GM18907 (cell line): Measurements from ENCODE around the gene SLC9A9.
"Not testable (repeated sequence)": the region's sequence is repeated elsewhere in the genome, so short reads cannot be mapped to it uniquely, and the experiment has no call there.

ENCODE experiments used
- ATAC-seq: cut with Tn5 transposase; IDR thresholded peaks from one replicate; pipeline ENCODE4 v1.9.1; 2021; ENCODE audit warnings: mild to moderate bottlenecking, moderate library complexity; ENCODE audit not compliant: unreplicated experiment

The SLC9A9 gene

DNA sequence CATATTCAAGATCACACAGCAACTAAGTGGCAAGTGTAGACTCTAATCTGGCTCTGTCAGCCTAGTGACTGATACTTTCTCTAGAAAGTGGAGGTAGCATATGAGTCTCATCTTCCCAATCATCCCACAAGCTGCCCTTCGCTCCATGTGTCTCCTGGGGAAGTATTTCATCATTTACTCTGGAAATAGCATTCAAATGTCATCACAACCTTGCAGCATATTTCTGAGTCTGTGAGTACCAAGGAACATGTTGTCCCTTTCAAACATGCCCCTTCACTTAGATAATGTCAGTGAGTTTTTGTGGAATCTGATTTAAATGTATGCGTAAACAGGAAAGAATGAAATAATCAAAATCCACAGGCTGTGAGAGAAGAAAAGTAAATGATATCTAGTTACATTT, 322.9 kb downstream of the SLC9A9 start:
- ATAC-seq = no peak

DNA sequence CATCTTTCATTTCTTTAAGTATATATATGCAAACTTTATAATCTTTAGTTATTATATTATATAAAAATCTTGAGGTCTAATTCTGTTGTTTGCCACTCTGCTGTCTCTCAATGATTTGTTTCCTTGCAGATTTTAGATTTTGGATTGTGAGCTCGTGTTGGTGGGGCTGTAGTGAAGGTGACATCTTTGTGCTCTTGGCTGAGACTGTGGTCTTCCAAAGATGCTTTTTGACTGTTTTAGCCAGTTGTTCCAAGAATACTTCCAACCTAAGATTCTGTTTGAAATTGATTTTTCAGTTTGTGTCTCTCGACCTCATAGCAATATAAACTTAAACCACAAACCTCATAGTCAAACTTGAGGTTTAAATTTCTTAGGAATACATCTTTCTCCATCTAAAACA, 326.5 kb downstream of the SLC9A9 start:
- ATAC-seq = no peak

DNA sequence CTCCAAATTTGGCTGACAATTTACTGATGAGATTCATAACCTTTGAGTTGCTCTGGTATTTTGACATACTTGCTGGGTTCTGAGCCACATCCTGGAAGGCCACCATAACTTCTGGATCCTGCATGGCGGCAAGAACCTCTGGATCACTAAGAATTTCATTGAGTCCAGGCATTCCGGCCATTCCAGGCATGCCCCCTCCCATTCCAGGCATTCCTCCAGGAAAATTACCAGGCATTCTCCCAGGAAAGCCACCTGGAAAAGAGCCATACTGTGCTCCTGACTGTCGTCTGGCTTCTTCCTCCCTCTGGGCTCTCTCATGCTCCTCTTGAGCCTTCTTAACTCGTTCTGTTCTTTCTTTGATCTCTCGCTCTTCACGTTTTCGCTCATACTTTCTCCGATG, 331.1 kb downstream of the SLC9A9 start:
- ATAC-seq = not testable (repeated sequence)

DNA sequence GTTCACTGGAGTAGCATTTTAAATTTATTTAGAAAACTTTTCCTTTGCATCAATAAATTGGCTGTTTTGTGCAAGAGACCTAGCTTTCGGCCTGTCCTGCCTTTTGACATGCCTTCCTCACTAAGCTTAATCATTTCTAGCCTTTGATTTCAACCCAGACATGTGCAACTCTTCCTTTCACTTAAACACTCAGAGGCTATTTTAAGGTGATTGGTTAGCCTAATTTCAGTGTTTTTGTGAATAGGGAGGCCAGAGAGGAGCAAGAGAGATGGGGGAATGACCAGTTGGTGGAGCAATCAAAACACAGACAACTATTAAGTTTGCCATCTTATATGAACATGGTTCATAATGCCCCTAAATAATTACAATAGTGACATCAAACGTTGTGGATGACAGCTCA, 333.4 kb downstream of the SLC9A9 start:
- no peak for ATAC-seq

DNA sequence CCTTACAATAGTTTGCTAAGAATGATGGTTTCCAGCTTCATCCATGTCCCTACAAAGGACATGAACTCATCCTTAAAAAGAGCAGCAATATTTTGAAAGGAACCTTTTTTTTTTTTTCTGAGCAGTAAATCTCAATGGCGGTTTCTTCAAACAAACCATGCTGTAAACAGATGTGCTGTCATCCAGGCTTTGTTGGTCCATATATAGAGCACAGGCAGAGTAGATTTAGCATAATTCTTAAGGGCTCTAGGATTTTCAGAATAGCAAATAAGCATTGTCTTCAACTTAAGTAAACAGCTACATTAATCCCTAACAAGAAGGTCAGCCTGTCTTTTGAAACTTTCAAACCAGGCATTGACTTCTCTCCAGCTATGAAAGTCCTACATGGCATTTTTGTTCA, 334.2 kb downstream of the SLC9A9 start:
- no peak for ATAC-seq

DNA sequence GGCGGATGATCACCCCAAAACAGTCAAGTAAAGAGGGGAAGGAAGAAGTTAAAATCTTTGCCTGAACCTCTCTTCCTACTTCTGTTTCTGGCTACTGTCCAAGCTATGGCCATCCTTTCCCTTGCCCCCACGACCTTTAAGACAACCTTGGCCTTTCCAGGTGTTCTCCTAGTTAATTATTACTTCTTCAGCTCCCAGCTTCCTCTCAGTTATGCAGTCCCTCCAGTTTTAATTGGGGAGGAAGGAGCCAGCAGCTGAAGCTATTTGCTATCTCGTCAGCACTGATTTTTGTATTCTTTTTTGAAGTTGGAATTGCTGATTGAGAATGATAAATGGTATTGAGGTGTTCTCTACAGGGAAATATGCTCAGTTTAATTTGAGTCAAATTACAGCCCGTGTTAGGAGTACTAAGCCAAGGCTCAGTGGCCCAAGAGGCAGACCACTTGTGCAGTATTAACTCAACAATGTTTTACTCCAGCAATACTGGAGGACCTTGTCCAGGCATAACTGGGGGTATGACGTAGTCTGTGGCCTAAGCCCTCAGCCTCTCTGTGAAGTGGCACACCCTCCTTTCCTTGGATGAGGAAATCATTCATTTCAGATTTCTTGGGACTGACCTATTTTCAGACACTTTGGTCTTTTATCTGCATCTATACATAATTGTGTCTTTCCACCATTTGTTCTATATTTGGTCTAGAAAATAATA, 336.9 kb downstream of the SLC9A9 start:
- ATAC-seq = no peak

DNA sequence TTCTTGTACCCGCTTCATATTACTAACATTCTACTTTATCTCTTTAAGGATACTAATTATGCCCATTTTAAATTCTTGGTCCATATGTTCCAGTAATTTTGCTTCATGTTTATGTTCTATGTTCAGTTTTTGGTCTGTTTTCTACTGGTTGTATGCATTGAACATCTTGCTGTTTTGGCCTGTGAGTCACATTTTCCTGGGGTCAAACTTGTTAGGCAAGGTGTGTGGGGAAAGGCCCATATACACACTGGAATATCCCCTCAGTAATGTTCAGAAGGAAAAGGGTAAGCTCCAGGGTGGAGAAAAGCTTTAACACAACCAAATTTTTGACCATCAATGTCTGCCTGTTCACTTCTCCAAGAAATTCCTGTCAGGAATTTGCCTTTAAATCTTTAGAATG, 337.7 kb downstream of the SLC9A9 start:
- no peak for ATAC-seq

DNA sequence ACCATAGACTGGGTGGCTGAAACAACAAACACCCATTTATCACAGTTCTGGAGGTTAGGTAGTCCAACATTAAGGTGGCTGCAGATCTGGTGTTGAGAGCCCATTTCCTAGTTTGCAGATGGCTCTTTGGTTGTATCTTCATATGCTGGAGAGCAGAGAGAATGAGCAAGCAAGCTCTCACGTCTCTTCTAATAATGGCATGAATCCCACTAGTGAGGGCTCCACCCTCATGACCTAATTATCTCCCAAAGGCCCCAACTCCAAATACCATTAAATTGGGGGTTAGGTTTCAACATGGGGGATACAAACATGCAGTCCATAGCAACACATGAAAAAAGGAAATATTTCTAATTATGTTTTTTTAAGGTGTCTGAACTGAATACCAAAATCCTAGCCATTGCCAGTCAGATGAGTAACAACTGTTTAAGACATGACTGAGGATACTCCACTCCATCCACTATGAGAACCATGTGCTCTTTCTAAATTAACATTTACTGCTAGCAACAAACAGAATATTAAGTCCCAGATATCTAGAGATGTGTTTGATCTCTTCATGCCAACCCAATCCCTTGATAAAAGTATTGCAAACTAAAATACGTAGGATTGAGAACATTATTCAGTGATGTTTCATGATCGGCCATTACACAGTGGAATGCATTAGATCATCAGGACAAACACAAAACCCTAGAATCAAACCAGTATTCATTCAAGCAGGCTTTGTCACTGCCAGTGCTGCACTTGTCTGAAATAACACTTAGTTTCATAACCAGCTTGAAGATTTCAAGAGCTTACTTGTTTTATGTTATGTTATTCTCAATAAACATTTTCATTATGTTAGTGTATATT, 340.3 kb downstream of the SLC9A9 start:
- ATAC-seq = no peak

DNA sequence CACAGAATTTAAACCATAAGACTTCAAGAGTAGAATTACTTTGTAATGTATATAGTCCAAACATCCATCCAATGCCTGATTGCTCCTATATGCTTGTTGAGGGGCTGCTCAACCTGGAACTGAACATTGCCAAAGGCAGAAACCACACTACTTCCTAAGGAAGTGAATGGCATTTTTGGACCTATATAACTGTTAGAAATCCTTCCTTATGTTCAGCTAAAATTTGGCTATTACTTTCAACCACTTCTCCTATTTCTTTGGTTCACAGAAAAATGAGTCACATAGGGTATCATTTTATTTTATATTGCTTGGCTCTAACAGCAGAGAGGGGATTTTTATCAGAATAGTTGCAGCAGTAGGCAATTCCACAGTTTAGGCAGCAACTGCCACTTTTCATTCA, 342.1 kb downstream of the SLC9A9 start:
- ATAC-seq = no peak

DNA sequence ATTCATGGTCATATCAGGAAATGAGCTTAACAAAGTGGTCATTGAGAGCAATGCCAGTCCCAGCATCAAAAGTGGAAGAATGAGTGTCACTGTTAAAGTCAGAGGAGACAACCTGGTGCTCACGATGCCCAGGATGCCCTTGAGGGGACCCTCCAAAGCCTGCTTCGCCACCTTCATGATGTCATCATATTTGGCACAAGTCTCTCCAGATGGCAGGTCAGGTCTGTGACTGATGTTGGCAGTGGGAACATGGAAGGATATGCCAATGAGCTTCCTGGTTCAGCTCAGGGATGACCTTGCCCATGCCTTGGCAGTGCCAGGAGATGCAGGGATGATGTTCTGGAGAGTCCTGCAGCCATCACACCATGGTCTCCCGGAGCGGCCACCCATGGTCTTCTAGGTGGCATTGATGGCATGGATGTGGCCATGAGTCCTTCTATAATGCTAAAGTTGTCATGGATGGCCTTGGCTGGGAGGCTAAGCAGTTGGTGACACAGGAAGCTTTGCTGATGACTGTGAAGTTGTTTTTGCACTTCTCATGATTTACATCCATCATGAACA, 344.9 kb downstream of the SLC9A9 start:
- no peak for ATAC-seq

DNA sequence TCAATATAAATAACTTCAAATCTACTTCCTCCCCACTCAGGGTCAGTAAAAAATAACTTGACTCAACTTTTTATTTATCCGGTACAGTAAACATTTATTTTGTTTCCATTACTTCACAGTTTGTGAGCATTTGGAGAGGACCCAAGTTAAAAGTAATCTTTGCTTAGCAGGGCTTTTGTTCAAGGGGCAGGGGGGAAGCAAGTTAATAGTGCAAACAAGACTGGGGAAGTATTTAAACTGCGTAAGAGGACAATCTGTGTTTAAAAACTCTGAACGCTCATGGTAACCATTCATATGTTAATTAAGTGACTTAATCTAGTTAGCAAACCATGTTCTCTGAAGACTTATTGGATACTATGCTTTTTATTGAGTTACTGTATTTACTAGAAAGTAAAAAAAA, 346.2 kb downstream of the SLC9A9 start:
- no peak for ATAC-seq

DNA sequence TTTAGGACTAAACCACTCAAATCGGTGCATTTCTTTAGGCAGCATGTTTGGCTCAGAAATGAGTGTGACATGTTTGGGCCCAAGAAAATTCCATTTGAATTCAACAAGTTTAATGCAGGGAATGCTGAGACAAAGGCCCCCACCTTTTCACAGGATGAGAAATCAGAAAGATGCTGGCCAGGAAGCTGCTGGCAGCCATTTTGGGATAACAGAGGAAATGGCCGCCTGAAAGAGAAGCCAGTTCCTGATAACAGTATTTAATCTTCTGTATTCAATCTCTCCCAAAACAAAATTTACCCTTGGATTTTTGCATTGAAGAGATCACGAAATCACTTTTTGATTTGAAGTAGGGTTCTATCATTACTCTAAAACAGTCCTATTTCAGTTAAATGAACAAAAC, 350.9 kb downstream of the SLC9A9 start:
- ATAC-seq = no peak

DNA sequence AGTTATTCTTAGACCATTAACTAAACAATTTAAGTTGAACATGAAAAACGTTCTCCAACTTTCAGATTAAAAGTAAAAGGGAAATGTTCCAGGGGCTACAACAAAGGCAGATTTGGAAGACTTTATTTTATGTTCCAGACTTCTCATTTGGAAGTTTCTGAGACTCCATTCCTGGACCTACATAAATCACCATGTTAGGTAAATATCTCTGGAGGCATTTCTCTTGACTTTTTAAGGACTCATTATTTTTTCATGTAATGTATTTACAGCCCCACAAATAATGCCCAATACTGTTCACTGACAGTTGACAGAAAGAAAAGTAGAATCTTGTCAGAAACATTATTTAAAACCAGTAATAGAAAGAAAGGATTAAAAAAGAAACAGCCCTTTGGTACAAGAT, 352.1 kb downstream of the SLC9A9 start:
- no peak for ATAC-seq

DNA sequence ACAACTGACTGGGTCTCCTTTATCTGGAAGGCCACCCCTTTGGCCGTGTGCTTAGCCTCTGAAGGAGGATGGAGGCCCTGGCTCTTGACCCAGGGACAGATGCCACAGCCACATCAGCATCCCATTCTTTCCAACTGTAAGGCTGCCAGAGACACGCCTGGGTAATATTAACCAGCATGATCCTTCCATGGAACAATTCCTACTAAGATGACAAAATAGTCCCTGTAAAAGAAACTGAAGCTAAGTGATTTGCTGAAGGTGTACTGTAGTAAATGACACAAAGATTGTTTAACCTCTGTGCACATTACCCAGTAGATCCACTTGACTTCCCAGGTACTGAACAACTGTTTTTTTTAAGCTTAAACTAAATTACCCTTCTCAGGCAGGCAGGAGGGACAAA, 352.7 kb downstream of the SLC9A9 start:
- ATAC-seq = no peak

DNA sequence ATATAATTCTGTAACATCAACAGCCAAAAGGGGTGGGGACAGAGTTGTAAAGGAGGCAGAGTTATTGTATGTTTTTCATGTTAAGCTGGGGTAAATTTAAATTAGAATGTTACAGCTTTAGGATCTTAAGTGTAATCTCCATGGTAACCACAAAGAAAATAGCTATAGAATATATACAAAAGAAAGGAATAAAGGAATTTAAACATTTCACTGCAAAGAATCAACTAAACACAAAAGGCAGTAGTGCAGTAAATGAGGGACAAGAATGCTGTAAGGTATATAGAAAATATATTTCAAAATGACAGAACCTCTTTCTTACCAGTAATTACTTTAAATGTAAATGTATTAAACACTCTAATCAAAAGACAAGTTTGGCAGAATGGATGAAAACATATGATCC, 361.7 kb downstream of the SLC9A9 start:
- no peak for ATAC-seq

DNA sequence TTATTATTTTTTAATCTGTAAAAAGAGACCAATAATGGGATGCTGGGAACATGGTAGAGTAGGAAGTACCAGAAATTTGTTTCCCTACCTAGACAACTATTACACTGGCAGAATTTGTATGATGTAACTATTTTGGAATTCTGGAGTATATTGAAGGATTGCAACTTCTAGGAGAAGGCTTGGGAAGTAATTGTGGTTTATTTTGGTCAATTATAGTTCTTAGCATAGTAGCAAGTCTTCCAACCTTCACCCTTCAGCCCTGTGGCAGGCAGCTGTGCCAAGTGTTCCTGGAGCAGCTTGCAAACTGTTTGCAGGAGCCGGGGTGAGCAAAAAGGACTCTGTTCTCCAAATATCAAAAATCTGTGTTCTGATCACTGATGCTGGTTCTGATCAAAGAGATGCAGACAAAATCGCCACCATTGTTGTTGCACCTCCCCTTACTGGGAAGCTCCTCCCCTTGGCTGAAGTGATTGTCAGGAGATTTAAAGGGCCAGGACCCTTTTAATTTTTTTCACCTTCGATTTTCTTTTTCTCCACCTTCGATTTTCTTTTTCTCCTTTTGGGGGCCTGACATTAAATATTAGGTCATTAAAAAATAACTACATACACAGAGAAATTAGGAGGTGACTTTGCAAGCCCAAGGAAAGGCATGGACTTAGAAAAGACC, 363.3 kb downstream of the SLC9A9 start:
- no peak for ATAC-seq

DNA sequence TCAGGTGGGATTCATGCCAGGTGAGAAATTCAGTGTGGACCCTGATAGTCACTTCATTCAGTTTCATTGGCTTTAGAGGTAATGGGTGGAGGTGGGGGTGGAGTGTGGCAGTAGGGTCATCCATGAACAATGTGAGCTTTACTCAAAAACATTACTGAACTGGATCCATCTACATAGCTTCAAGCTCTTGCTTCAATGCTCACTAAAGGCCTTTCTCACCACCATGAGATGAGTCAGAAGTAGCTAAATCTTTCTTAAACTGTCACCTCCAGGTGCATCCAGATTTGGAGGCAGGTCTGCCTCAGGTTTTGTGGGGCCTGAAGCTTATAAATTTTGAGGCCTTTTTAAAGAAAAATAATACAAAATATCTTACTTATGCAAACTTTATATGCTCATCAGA, 365.1 kb downstream of the SLC9A9 start:
- ATAC-seq = no peak

DNA sequence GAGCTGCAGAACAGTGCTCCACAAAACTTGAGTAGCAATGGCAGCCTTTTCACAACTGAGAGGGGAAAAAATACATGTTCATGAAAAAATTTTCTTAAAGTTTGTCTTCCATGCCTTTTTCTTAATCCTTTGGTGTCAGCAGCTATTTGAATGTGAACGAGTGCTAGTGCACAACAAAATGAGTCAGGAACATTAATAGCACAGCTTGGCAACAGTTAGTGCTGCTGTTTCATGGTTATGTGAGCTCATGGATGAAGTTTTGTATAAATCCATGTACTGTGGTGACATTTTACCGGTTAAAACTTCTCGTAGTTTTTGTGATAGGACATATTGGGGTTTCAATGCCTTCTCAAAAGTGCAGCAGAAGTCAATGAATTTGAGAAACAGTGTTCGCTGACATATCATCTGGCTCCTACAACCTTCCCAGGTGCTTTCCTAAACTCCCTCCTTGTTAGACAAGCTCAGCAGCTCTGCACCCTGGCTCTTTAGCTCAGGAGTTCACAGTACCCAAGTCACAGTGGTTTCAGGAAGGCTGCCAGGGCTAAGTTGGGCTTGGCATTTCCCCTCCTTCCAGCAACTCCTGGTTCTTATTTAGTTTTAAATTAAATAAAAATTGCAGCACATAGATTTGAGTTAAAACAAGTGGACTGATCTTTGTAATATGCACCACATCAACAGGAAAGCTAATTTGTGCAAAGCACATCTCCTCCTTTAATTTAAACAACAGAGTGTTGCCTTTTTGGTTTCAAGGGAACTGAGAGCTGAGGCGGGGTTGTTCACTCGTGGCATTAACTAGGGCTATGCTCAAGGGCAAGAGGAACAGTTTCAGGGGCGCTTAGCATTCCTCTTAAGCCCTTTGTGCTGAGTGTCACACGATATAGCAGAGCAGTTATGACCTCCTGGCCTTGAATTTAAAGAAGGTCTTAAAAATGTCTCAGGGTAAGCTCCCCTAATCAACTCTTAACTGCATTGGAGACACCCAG, 365.9 kb downstream of the SLC9A9 start:
- ATAC-seq = no peak

DNA sequence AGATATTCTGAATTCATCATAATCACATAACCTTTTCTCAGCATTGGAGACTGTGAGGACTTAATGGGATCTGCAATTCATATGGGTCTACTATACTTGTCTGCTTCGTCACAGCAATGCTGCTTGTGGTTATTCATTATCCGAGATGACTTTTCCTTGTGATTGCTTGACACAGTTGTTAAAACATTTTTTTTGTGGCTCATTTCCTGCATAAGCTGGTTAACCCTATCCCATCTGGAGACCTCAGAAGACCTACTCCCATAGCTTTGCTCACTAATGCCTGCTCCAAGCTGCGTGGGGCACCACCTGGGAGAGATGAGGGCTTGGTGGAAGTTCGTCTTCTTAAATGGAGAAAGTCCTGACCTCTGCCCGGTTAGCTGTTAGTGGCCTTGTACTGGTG, 367.9 kb downstream of the SLC9A9 start:
- ATAC-seq = no peak

DNA sequence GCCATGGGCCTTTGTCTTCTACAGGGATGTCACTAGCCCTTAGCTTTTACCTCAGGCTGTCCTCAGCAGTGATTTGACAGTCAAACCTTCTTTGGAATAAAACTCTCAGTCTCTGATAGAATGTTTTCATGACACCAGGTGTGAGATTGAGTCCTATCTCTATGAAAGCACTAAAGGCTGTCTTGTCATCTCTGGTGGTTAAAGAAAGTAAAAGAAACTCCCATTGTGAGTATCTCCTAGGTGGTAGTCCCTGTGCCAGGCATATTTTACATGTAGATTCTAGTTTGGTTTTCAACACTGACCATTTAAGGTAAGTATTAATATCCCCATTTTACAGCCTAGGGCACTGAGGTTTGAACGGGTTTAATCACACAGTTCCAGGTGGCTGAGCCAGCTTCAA, 368.5 kb downstream of the SLC9A9 start:
- no peak for ATAC-seq
